Measurements from ENCODE around the gene MMEL1.

DNA sequence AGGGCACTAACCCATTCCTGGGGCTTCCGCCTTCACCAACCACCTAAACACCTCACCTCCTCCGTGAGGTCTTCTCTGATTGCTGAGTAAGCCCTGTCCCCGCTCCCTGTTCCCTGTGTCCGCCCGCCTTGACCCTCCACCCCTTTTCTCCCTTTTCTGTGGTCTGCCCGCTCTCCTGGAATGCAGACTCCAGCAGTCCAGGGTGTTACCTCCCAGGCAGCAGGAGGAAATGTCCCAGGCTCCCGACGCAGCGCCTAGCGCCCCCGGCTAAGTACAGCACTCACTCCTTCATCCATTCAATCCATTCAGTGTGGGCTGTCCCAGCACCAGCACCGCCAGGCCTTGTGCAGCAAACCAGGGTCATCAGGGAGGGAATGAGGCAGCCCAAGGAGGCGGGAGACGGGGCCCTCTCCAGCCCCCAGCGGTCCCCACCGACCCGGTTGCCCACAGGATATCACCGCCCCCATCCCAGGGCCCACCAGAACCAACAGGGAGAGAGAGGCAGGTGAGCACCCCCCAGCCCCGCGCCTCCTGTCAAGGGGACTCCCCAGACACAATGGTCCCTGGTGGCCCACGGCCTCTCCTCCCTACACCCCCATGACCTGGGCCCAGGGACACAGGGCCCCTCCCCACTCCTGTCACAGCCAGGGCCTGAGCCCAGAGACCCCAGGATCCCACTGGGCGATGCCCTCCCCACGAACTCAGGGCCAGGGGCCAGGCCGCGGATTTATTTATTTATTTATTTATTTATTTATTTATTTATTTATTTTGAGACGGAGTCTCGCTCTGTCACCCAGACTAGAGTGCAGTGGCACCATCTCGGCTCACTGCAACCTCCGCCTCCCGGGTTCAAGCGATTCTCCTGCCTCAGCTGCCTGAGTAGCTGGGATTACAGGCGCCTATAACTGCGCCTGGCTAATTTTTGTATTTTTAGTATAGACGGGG lies 66.4 kb downstream of the MMEL1 start:
- TF ChIP-seq TCF12 (IDR thresholded peaks at IDR 0.05), result no peak
- no peak for TF ChIP-seq GABPA (IDR thresholded peaks at IDR 0.05; ENCODE audit: low read depth)
- TF ChIP-seq, protein P1, sequence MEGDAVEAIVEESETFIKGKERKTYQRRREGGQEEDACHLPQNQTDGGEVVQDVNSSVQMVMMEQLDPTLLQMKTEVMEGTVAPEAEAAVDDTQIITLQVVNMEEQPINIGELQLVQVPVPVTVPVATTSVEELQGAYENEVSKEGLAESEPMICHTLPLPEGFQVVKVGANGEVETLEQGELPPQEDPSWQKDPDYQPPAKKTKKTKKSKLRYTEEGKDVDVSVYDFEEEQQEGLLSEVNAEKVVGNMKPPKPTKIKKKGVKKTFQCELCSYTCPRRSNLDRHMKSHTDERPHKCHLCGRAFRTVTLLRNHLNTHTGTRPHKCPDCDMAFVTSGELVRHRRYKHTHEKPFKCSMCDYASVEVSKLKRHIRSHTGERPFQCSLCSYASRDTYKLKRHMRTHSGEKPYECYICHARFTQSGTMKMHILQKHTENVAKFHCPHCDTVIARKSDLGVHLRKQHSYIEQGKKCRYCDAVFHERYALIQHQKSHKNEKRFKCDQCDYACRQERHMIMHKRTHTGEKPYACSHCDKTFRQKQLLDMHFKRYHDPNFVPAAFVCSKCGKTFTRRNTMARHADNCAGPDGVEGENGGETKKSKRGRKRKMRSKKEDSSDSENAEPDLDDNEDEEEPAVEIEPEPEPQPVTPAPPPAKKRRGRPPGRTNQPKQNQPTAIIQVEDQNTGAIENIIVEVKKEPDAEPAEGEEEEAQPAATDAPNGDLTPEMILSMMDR (IDR thresholded peaks at IDR 0.05), result no peak
